Neural progenitor cell (in vitro differentiated cells): Measurements from ENCODE around the gene BUD23. TPM values are rescaled to one million over a fixed set of nuclear protein-coding genes. Genes with fewer than 3 reads are reported as not detected.

Experiments used
- DNase-seq: peaks from one replicate; pipeline ENCODE4 v3.0.0-alpha.2; 2016; ENCODE audit warnings: low spot score
- H2AFZ ChIP-seq: fragments of 200-600 bp; sonication (generic); replicated peaks from 2 replicates; pipeline ENCODE4 v1.6.1; 2016; ENCODE audit warnings: antibody characterized with exemption
- H3F3A ChIP-seq: fragments of 200-600 bp; sonication (generic); 2 replicates; pipeline ENCODE4 v1.6.1; 2016; ENCODE audit warnings: antibody characterized with exemption, low read depth
- H3K27ac ChIP-seq: fragments of 200-600 bp; sonication (generic); 2 replicates; pipeline ENCODE4 v1.5.1; 2016; ENCODE audit warnings: mild to moderate bottlenecking
- H3K27me3 ChIP-seq: fragments of 200-600 bp; sonication (generic); 2 replicates; pipeline ENCODE4 v1.6.1; 2016; ENCODE audit warnings: mild to moderate bottlenecking, moderate library complexity
- H3K36me3 ChIP-seq: fragments of 200-600 bp; sonication (generic); 2 replicates; pipeline ENCODE4 v1.5.1; 2016
- H3K4me1 ChIP-seq: fragments of 200-600 bp; sonication (generic); 2 replicates; pipeline ENCODE4 v1.6.1; 2016; ENCODE audit warnings: mixed run types
- H3K4me2 ChIP-seq: fragments of 200-600 bp; sonication (generic); 2 replicates; pipeline ENCODE4 v1.6.1; 2016
- H3K4me3 ChIP-seq: fragments of 200-600 bp; sonication (generic); 2 replicates; pipeline ENCODE4 v1.5.1; 2016
- H3K79me2 ChIP-seq: fragments of 200-600 bp; sonication (generic); 2 replicates; pipeline ENCODE4 v1.6.1; 2016; ENCODE audit warnings: low read depth
- H3K9ac ChIP-seq: fragments of 200-600 bp; sonication (generic); 2 replicates; pipeline ENCODE4 v1.6.1; 2016
- H3K9me3 ChIP-seq: fragments of 200-600 bp; sonication (generic); 2 replicates; pipeline ENCODE4 v1.5.1; 2016; ENCODE audit warnings: low read depth
- H4K20me1 ChIP-seq: fragments of 200-600 bp; sonication (generic); 2 replicates; pipeline ENCODE4 v1.6.1; 2016; ENCODE audit warnings: low read depth
- H3K27ac Mint-ChIP-seq: 3 replicates; pipeline ENCODE4 v1.8.0; 2021; ENCODE audit warnings: mixed read lengths
- H3K27me3 Mint-ChIP-seq: 2 replicates; pipeline ENCODE4 v1.8.0; 2022; ENCODE audit warnings: low read depth, mild to moderate bottlenecking, inconsistent platforms, moderate library complexity, mixed read lengths; ENCODE audit not compliant: insufficient read depth
- H3K36me3 Mint-ChIP-seq: 3 replicates; pipeline ENCODE4 v1.8.0; 2021; ENCODE audit warnings: mixed read lengths
- H3K4me1 Mint-ChIP-seq: 3 replicates; pipeline ENCODE4 v1.8.0; 2021; ENCODE audit warnings: mixed read lengths
- H3K4me3 Mint-ChIP-seq: 3 replicates; pipeline ENCODE4 v1.8.0; 2021; ENCODE audit warnings: mild to moderate bottlenecking, moderate library complexity, mixed read lengths
- H3K9me3 Mint-ChIP-seq: 3 replicates; pipeline ENCODE4 v1.8.0; 2020; ENCODE audit warnings: mixed read lengths
- EZH2 ChIP-seq: fragments of 200-600 bp; sonication (generic); IDR thresholded peaks from 2 replicates; pipeline ENCODE4 v1.6.1; 2017; ENCODE audit warnings: antibody characterized with exemption, mild to moderate bottlenecking, moderate library complexity
- EZH2phosphoT487 ChIP-seq: fragments of 200-600 bp; sonication (generic); IDR thresholded peaks from 2 replicates; pipeline ENCODE4 v1.6.1; 2017; ENCODE audit warnings: antibody characterized with exemption
- total RNA-seq: library from RNA; depleted of rRNA; stranded (reverse); fragments of >200 nt; gene quantifications from 2 replicates; pipeline ENCODE4 v1.2.3, GENCODE V29; 2015; ENCODE audit warnings: low replicate concordance
- TF ChIP-seq, protein P1 (sequence below): fragments of 200-600 bp; sonication (generic); IDR thresholded peaks from 2 replicates; pipeline ENCODE4 v1.5.1; 2017; ENCODE audit warnings: antibody characterized with exemption, mild to moderate bottlenecking

The BUD23 gene
- total RNA-seq, 1 donor from 2014 or later: 22.8 TPM

DNA sequence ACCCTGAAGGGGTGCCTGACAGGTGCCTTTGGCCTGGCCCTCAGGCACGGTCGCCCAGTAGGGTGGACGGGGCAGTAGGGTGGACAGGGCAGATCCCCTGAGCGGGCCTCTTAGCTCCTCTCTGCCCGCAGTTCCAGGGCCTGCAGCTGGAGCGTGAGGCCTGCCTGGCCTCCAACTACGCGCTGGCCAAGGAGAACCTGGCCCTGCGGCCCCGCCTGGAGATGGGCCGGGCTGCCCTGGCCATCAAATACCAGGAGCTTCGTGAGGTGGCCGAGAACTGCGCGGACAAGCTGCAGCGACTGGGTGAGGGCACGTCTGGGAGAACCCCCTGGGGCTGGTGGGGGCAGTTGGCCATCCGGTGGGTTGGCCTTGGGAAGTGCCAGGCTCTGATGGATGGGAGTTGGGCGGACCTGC, 14.1 kb upstream of the BUD23 start:
- Histone ChIP-seq H3K79me2 (no peaks in the 10 kb centered on the region), H3K27me3 (no peaks in the 10 kb centered on the region), H3K9ac (peak overlapping the region; percentile 37), H2AFZ (no peak overlapping the region), H3K36me3 (no peaks in the 10 kb centered on the region), H3K4me3 (peak overlapping the region; percentile 96), H3K4me2 (peak overlapping the region; percentile 98), H4K20me1 (peaks cover 18% of the 10 kb centered on the region), H3K27ac (no peak overlapping the region), H3K9me3 (no peaks in the 10 kb centered on the region), H3F3A (peaks cover 22% of the 10 kb centered on the region), H3K4me1 (peaks cover 14% of the 10 kb centered on the region)
- Mint-ChIP-seq H3K27ac (no peak overlapping the region), H3K4me1 (peaks cover 24% of the 10 kb centered on the region), H3K4me3 (peak overlapping the region; percentile 96), H3K36me3 (peaks cover 7% of the 10 kb centered on the region), H3K9me3 (no peaks in the 10 kb centered on the region), H3K27me3 (peaks cover 9% of the 10 kb centered on the region)
- peak; percentile 35 for DNase-seq
- TF ChIP-seq EZH2phosphoT487 (no peak), EZH2 (no peak)
- TF ChIP-seq, protein P1, sequence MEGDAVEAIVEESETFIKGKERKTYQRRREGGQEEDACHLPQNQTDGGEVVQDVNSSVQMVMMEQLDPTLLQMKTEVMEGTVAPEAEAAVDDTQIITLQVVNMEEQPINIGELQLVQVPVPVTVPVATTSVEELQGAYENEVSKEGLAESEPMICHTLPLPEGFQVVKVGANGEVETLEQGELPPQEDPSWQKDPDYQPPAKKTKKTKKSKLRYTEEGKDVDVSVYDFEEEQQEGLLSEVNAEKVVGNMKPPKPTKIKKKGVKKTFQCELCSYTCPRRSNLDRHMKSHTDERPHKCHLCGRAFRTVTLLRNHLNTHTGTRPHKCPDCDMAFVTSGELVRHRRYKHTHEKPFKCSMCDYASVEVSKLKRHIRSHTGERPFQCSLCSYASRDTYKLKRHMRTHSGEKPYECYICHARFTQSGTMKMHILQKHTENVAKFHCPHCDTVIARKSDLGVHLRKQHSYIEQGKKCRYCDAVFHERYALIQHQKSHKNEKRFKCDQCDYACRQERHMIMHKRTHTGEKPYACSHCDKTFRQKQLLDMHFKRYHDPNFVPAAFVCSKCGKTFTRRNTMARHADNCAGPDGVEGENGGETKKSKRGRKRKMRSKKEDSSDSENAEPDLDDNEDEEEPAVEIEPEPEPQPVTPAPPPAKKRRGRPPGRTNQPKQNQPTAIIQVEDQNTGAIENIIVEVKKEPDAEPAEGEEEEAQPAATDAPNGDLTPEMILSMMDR: no peak

DNA sequence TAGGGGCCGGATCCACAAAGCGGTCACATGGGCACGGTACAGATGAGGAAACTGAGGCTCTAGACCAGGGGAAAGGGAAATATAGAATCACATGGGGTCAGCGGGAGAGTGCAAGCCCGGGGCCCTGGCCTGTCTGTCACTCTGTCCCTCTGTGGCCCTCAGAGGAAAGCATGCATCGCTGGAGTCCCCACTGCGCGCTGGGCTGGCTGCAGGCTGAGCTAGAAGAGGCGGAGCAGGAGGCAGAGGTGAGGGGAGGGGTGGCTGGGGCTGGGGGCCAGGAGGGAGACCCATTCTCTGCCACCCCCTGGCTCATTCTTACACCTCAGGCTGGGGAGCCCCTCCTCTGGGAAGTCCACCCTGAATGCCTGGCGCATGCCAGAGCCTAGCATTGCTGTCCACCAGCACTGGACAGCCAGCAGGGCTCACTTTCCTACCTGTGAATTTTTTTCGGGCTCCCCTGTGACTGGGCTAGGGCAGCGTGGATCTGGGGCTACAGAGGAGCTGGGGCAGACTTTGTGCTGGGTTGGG, 13.5 kb upstream of the BUD23 start:
- TF ChIP-seq, protein P1: no peak
- TF ChIP-seq EZH2phosphoT487: no peak
- no peak for TF ChIP-seq EZH2
- no peak overlapping the region for H3K4me2 ChIP-seq
- H3K9ac ChIP-seq: no peak overlapping the region
- H3K36me3 ChIP-seq: no peaks in the 10 kb centered on the region
- no peak overlapping the region for H3K27ac ChIP-seq
- no peak overlapping the region for H3K4me3 ChIP-seq
- no peak for DNase-seq
- H3K27me3 ChIP-seq: no peaks in the 10 kb centered on the region
- H4K20me1 ChIP-seq: peaks cover 18% of the 10 kb centered on the region
- peaks cover 8% of the 10 kb centered on the region for H3K4me1 ChIP-seq
- Mint-ChIP-seq H3K36me3 (peaks cover 7% of the 10 kb centered on the region), H3K27me3 (peaks cover 9% of the 10 kb centered on the region), H3K4me3 (peak overlapping the region; percentile 78), H3K9me3 (no peaks in the 10 kb centered on the region), H3K4me1 (peaks cover 20% of the 10 kb centered on the region), H3K27ac (no peak overlapping the region)
- peaks cover 16% of the 10 kb centered on the region for H3F3A ChIP-seq
- no peaks in the 10 kb centered on the region for H3K9me3 ChIP-seq
- no peaks in the 10 kb centered on the region for H3K79me2 ChIP-seq
- H2AFZ ChIP-seq: no peak overlapping the region

DNA sequence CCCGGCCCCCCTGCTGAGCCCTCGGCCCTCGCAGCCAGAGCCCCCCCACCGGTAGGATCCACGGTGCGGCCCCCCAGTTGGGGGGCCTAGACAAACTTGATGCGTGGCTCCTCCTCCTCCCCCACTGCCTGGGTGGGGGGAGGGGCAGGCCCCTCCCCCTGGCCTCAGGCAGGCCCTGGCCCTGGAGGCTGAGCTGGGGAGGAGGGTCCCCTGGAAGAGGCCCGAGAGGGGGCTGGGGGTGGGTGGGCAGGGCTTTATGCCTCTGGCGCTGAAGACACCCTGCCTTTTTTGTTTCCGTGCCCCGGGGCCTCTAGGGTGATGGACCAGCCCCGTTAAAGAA, 12.1 kb upstream of the BUD23 start:
- no peak overlapping the region for H3K9ac ChIP-seq
- H3K27me3 ChIP-seq: no peaks in the 10 kb centered on the region
- Mint-ChIP-seq H3K9me3 (no peaks in the 10 kb centered on the region), H3K27ac (no peak overlapping the region), H3K4me3 (no peak overlapping the region), H3K4me1 (peaks cover 13% of the 10 kb centered on the region), H3K36me3 (peaks cover 7% of the 10 kb centered on the region), H3K27me3 (peaks cover 4% of the 10 kb centered on the region)
- no peak overlapping the region for H3K4me2 ChIP-seq
- no peaks in the 10 kb centered on the region for H3K9me3 ChIP-seq
- peaks cover 11% of the 10 kb centered on the region for H3F3A ChIP-seq
- no peak overlapping the region for H2AFZ ChIP-seq
- DNase-seq: no peak
- no peaks in the 10 kb centered on the region for H3K36me3 ChIP-seq
- no peak overlapping the region for H3K4me3 ChIP-seq
- peaks cover 20% of the 10 kb centered on the region for H4K20me1 ChIP-seq
- peaks cover 8% of the 10 kb centered on the region for H3K4me1 ChIP-seq
- no peak overlapping the region for H3K27ac ChIP-seq
- TF ChIP-seq EZH2phosphoT487 (no peak), EZH2 (no peak)
- TF ChIP-seq, protein P1: no peak
- H3K79me2 ChIP-seq: no peaks in the 10 kb centered on the region
